GM18907 (cell line): Measurements from ENCODE around the gene ATP8A2.

Source experiments
- ATAC-seq: cut with Tn5 transposase; IDR thresholded peaks from one replicate; pipeline ENCODE4 v1.9.1; 2021; ENCODE audit warnings: mild to moderate bottlenecking, moderate library complexity; ENCODE audit not compliant: unreplicated experiment

ATP8A2 gene

DNA sequence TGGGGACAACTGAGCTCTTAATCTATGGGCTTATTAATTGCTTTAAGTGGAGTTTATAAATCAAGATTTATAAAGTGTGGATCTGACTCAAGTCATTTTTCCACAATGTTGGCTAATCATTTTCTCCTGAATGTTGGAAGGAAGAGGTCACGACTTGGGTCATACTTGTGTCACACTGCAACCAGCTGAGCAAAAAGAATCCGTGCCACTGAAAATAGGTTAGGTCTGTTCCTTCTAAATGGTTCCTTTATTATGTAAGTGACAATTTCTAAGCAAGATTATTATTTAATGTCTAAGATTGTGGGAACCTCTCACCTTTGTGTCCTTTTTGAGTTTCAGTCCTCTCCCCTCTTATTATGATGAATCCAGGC, 501.5 kb downstream of the ATP8A2 start:
- ATAC-seq: no peak

DNA sequence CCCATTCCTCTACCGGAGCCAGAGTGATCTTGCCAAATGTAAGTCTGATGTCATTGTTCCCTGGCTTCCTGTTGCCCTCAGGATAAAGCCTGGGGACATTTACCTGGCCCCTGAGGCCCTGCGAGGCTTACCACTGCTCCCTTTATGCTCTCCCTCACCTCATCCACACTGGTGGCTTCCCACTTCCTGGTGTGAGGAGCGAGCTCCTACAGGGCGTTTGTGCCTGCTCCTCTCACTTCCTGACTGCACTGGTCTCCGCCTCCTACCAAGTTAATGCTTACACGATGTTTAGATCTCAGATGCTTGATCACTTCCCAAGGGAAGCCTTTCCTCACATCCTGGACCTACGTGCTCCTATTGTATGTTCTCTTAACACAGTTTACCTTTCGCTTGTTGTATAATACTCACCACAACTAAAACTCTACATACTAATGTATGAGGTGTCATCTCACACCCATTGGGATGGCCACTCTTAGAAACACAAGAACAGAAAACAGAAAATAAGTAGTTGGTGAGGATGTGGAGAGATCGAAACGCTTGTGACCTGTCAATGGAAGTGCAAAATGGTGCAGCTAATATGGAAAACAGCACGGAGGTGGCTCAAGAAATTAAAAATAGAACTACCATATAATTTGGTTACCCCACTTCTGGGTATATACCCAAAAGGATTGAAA, 502.4 kb downstream of the ATP8A2 start:
- no peak for ATAC-seq

DNA sequence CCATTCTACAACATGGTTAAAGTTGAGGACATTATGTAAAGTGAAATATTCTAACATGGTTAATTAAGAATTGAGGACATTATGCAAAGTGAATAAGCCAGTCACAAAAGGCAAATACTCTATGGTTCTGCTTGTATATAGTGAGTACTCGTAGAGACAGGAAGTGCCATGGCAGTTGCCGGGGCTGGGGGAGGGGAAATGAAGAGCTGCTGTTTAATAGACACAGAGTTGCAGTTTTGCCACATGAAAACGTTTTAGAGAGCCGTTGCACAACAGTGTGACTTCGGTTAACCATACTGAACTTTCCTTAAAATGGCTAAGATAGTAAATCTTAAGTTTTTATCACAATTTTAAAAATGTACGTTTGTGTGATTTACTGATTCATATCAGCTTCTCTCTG, 503.1 kb downstream of the ATP8A2 start:
- no peak for ATAC-seq

- no peak for ATAC-seq
Observed at GRCh38 chr13:25876247-25876646, 504.5 kb downstream of the ATP8A2 start.

DNA sequence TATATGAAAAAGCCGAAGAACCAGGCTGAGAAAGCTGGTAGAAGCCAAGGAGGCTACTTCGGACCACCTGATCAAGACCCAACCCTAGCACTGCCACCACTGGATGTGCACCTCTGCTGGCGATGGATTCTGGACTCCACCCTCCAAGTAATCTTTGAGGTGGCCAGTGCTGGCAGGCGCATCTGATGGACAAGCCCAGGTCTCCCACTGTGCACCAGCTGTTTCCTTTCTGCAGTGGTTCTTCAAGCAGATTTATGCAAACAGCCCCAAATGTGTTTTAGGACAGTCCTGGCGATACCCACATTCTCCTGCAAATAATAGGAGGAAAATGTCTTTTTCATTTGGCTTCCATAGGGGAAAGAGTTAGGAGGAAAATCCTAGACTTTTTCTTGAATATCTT, 507.7 kb downstream of the ATP8A2 start:
- no peak for ATAC-seq

DNA sequence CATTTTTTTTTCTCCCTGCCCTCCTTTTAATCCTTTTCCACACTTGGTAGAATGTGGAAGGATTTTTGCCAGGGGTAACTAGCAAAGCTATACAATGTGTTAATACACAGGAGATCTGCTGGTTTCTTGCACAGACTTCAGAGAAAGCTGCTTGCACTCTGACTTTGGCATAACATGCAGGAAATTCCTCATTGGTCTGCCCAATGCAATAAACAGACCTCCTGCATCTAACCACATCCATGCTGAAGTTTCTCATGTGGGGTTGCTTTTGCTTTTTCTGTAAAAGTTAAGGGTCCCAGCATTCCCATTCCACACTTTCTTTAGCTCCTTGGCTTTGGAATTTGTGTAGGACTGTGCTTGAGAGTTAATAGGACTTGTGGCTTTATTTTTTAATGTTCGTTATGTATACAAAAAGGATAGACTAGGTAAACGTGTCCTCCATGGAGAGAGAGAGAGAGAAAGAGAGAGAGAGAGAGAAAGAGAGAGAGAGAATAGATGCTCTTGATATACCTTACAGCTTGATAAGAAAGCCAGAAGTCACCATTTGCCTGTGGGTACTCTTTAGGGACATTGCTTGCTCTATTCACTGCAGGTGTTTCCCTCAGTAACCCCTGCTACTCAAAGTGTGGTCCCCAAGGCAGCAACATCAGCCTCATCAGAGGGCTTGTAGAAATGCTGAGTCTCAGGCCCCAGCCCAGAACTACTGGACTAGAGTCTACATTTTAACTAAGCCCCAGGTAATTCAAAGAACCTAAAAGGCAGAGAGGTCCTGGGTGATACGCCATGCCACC, 509.6 kb downstream of the ATP8A2 start:
- no peak for ATAC-seq

DNA sequence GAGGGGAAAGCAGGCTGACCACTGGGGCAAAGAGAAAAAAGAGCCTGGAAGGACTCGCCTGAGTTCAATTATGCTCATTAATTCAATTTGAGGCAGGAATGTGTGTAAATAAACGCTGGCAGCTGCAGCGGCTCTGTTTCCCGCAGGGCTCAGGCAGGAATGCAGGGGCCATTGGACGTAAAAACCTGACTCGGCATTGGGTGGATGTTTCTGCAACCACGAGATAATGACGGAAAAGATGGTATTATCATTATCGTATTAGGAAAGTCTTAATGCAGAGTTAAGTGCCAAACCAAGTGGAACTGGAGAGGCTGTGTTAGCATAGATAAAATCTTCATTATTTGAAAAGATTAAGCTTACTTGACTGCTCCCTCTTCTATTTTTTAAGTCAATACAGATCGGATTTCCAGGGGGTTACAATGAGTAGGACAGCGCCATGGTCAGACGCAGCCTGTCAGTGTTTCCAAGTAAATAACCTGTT, 510.2 kb downstream of the ATP8A2 start:
- ATAC-seq: no peak

- no peak for ATAC-seq
Observed at GRCh38 chr13:25882466-25883357, 510.9 kb downstream of the ATP8A2 start.

DNA sequence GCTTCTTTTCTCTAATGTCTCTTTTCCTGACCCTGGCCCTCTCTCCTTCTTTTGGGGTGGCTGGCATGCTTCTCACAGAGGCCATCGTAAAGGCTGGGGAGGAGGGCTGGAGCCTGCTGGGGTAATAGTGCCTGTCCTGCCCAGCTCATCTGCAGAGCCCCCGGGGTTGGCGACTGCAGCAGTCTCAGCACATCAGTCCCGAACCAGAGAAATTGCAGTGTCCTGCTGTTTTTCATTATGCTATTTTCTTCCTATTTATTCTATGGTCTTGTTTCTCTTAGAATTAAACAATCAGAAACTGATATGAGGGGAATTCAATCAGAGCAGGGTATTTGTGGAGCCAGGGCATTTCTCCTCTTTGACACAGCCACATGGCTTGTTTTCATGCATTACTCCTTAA, 513.6 kb downstream of the ATP8A2 start:
- ATAC-seq: no peak

GRCh38 chr13:25886438-25887214, 514.9 kb downstream of the ATP8A2 start:
- no peak for ATAC-seq

DNA sequence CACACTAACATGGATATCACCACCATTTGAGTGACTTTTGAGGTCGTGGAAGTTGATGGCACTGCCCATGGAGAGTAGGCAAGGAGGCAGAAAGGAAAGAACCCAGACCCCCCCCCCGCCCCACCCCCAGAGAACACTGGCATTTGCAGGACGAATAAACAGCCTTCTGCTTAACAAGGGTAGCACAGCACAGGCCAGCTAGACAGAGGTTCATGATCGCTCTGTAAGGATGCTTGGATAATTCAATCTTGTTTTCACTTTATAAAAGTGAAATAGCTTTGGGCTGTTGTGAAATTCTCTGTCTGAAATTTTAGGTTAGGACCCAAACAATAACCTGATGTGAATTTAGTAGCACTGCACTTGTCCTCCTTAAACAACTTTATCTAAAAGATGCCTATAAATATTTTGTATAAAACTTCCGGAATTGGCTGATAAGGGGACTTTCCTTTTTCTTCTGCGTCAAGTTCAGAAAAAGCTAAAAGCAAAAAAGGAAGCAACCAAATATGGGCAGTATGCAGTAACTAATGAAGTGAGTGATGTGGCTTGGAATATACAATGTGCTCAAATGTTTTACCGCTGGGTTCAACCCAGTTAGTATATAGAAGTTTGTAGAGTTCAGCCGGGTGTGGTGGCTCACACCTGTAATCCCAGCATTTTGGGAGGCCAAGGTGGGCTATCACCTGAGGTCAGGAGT, 516.3 kb downstream of the ATP8A2 start:
- no peak for ATAC-seq

GRCh38 chr13:25890671-25891212, 519.0 kb downstream of the ATP8A2 start:
- no peak for ATAC-seq

- no peak for ATAC-seq
Observed at GRCh38 chr13:25898991-25899390, 527.2 kb downstream of the ATP8A2 start.

DNA sequence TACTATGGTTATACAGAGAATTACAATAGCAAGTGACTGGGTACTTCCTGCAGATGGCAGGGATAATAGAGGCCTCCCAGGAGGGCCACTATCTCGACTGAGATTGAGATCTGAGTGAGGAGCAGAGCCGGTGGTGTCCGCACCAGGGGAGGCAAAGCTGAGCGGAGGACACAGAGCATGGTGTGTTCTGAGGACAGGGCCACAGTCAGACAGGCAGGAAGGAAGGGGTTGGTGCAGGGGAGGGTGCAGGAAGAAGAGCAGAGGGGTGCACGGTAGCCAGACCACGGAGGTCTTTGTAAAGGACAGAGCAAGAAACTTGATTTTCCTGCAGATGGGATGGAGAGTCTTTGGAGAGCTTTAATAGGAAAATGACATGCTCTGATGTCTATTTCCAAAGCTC, 527.7 kb downstream of the ATP8A2 start:
- ATAC-seq: no peak

- no peak for ATAC-seq
Observed at GRCh38 chr13:25899952-25900351, 528.2 kb downstream of the ATP8A2 start.

GRCh38 chr13:25901460-25902376, 529.9 kb downstream of the ATP8A2 start:
- ATAC-seq: peak; percentile 84

- no peak for ATAC-seq
Observed at GRCh38 chr13:25902455-25902854, 530.7 kb downstream of the ATP8A2 start.

DNA sequence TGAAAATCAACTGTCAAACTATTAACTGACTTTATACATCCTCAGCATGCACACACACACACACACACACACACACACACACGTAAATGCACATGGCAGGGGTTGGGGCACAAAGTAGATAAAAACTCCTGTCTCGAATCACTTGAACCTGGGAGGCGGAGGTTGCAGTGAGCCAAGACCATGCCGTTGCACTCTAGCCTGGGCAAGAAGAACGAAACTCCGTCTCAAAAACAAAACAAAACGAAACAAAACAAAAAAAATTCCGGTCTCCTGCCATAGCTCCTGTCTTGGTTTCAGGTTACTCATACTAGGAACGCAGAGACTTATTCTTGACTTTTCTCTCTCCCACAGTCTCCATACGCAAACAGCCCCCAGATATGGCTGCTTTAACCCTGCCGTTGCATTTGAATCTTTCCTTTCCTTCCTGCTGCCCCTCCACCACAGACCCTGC, 531.1 kb downstream of the ATP8A2 start:
- ATAC-seq: no peak

GRCh38 chr13:25904830-25905229, 533.1 kb downstream of the ATP8A2 start:
- no peak for ATAC-seq
